ENCODE results near the gene RALGAPA2.

RALGAPA2 gene

DNA sequence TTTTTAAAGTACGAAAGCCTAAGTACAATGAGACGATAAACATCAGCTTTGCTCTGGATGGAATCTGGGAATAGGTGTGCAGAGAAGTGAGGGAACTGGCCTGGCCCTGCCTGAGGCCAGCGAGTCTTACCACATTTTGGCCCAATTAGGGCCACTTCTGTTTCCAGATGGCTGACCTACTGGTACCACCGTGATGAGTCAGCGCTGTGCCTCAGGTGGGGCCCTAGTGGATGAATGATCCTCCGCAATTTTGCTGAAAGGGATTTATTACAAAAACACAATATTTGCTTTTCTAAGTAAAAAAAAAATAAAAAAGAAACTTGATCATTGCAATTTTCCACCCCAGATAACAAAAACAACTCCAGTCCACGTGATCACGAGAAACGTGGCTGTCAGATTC, 322.1 kb downstream of the RALGAPA2 start:
- Histone ChIP-seq H3K27me3 (ENCODE audit: insufficient read depth, low read length, poor library complexity, severe bottlenecking) (no peaks in the 10 kb centered on the region), H3K9ac (ENCODE audit: low read depth, low read length, poor library complexity, severe bottlenecking) (no peak overlapping the region), H3K9me2 (replicated peaks; ENCODE audit: low read depth, low read length) (no peaks in the 10 kb centered on the region), H3K4me1 (ENCODE audit: insufficient read depth, low read length, poor library complexity, severe bottlenecking) (no peaks in the 10 kb centered on the region), H3K4me3 (ENCODE audit: low read length, poor library complexity, severe bottlenecking) (no peak overlapping the region), H2AFZ (ENCODE audit: low read length) (no peak overlapping the region), H3K9me3 (ENCODE audit: insufficient read depth, low read depth, low read length) (no peaks in the 10 kb centered on the region), H3K36me3 (ENCODE audit: insufficient read depth, low read length) (no peaks in the 10 kb centered on the region), H3F3A (ENCODE audit: low read depth) (no peaks in the 10 kb centered on the region), H4K20me1 (ENCODE audit: insufficient read depth, low read length, poor library complexity, severe bottlenecking) (no peaks in the 10 kb centered on the region), H3K4me2 (ENCODE audit: low read depth, low read length, poor library complexity, severe bottlenecking) (no peak overlapping the region), H3K79me2 (ENCODE audit: insufficient read depth, low read length) (no peaks in the 10 kb centered on the region)
- TF ChIP-seq, protein P1, sequence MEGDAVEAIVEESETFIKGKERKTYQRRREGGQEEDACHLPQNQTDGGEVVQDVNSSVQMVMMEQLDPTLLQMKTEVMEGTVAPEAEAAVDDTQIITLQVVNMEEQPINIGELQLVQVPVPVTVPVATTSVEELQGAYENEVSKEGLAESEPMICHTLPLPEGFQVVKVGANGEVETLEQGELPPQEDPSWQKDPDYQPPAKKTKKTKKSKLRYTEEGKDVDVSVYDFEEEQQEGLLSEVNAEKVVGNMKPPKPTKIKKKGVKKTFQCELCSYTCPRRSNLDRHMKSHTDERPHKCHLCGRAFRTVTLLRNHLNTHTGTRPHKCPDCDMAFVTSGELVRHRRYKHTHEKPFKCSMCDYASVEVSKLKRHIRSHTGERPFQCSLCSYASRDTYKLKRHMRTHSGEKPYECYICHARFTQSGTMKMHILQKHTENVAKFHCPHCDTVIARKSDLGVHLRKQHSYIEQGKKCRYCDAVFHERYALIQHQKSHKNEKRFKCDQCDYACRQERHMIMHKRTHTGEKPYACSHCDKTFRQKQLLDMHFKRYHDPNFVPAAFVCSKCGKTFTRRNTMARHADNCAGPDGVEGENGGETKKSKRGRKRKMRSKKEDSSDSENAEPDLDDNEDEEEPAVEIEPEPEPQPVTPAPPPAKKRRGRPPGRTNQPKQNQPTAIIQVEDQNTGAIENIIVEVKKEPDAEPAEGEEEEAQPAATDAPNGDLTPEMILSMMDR (conservative IDR thresholded peaks at IDR 0.05; ENCODE audit: low read length) = no peak
- no peak for TF ChIP-seq EZH2phosphoT487 (IDR thresholded peaks at IDR 0.05; ENCODE audit: borderline replicate concordance)

DNA sequence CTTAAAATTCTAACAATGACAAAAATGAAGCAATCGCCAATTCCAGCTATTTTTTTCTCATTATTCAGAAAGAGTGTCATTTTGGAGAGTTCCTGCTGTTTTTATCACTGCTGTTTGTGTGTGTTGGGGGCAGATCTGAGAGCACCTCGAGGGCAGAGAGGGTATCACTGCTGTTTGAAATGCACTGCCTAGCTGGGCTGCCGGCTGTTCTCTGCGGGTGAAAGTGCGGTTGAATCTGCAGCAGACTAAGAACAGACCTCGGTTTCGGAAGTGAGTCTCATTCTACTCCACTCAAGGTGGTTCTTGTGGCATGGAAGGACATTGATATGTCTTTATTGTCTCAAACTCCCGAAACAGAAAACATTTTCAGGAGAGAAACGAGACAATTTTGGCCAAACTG, 326.3 kb downstream of the RALGAPA2 start:
- Histone ChIP-seq H3K9ac (ENCODE audit: low read depth, low read length, poor library complexity, severe bottlenecking) (no peak overlapping the region), H4K20me1 (ENCODE audit: insufficient read depth, low read length, poor library complexity, severe bottlenecking) (no peaks in the 10 kb centered on the region), H3K36me3 (ENCODE audit: insufficient read depth, low read length) (no peaks in the 10 kb centered on the region), H2AFZ (ENCODE audit: low read length) (no peak overlapping the region), H3K27me3 (ENCODE audit: insufficient read depth, low read length, poor library complexity, severe bottlenecking) (no peaks in the 10 kb centered on the region), H3K4me3 (ENCODE audit: low read length, poor library complexity, severe bottlenecking) (no peak overlapping the region), H3K79me2 (ENCODE audit: insufficient read depth, low read length) (no peaks in the 10 kb centered on the region), H3K9me2 (replicated peaks; ENCODE audit: low read depth, low read length) (no peaks in the 10 kb centered on the region), H3K9me3 (ENCODE audit: insufficient read depth, low read depth, low read length) (no peaks in the 10 kb centered on the region), H3K4me2 (ENCODE audit: low read depth, low read length, poor library complexity, severe bottlenecking) (no peak overlapping the region), H3F3A (ENCODE audit: low read depth) (no peaks in the 10 kb centered on the region), H3K4me1 (ENCODE audit: insufficient read depth, low read length, poor library complexity, severe bottlenecking) (no peaks in the 10 kb centered on the region)
- TF ChIP-seq, protein P1 (conservative IDR thresholded peaks at IDR 0.05; ENCODE audit: low read length) = no peak
- no peak for TF ChIP-seq EZH2phosphoT487 (IDR thresholded peaks at IDR 0.05; ENCODE audit: borderline replicate concordance)

DNA sequence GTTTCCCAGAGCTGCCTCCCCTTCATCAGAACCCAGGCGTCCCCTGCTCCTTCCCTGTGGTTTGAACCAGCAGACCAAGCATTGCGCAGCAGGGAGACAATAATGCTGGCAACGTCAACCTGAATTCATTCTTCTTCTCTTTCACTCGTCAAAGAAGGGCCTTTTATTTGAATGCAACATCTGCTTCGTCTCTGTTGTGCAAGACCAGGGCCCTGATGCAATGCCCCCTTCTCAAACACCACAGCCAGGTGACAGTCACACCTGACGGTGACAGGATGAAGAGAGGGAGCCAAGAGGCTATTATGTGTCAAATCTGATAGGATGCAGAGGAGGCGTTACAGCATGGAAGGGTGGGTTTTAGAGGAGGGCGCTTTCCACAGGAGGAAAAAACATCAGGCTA, 336.6 kb downstream of the RALGAPA2 start:
- Histone ChIP-seq H3K36me3 (ENCODE audit: insufficient read depth, low read length) (no peaks in the 10 kb centered on the region), H4K20me1 (ENCODE audit: insufficient read depth, low read length, poor library complexity, severe bottlenecking) (no peaks in the 10 kb centered on the region), H3K4me1 (ENCODE audit: insufficient read depth, low read length, poor library complexity, severe bottlenecking) (no peaks in the 10 kb centered on the region), H3K79me2 (ENCODE audit: insufficient read depth, low read length) (no peaks in the 10 kb centered on the region), H3K9ac (ENCODE audit: low read depth, low read length, poor library complexity, severe bottlenecking) (no peak overlapping the region), H3K27me3 (ENCODE audit: insufficient read depth, low read length, poor library complexity, severe bottlenecking) (no peaks in the 10 kb centered on the region), H3K4me2 (ENCODE audit: low read depth, low read length, poor library complexity, severe bottlenecking) (no peak overlapping the region), H3K9me2 (replicated peaks; ENCODE audit: low read depth, low read length) (no peaks in the 10 kb centered on the region), H3K9me3 (ENCODE audit: insufficient read depth, low read depth, low read length) (no peaks in the 10 kb centered on the region), H2AFZ (ENCODE audit: low read length) (no peak overlapping the region), H3K4me3 (ENCODE audit: low read length, poor library complexity, severe bottlenecking) (no peak overlapping the region), H3F3A (ENCODE audit: low read depth) (no peaks in the 10 kb centered on the region)
- TF ChIP-seq EZH2phosphoT487 (IDR thresholded peaks at IDR 0.05; ENCODE audit: borderline replicate concordance) = no peak
- TF ChIP-seq, protein P1 (conservative IDR thresholded peaks at IDR 0.05; ENCODE audit: low read length) = no peak
